IPS-18a (cell line): ENCODE data around the gene RASD1.

Experiments used
- H3K27ac ChIP-seq: one replicate; pipeline ENCODE4 v1.5.1; 2013; ENCODE audit warnings: low read length
- H3K27me3 ChIP-seq: one replicate; pipeline ENCODE4 v1.6.1; 2013; ENCODE audit warnings: mild to moderate bottlenecking, low read length; ENCODE audit not compliant: control insufficient read depth, insufficient read depth
- H3K36me3 ChIP-seq: one replicate; pipeline ENCODE4 v1.6.1; 2013; ENCODE audit warnings: low read depth, low read length; ENCODE audit not compliant: control insufficient read depth
- H3K4me1 ChIP-seq: one replicate; pipeline ENCODE4 v1.6.1; 2013; ENCODE audit warnings: low read depth, low read length; ENCODE audit not compliant: control insufficient read depth
- H3K4me3 ChIP-seq: one replicate; pipeline ENCODE4 v1.5.1; 2013; ENCODE audit warnings: low read length
- H3K9ac ChIP-seq: one replicate; pipeline ENCODE4 v1.6.1; 2013; ENCODE audit warnings: mild to moderate bottlenecking, low read length, moderate library complexity
- H3K9me3 ChIP-seq: one replicate; pipeline ENCODE4 v1.6.1; 2013; ENCODE audit warnings: low read depth, low read length; ENCODE audit not compliant: control insufficient read depth

Gene RASD1

DNA sequence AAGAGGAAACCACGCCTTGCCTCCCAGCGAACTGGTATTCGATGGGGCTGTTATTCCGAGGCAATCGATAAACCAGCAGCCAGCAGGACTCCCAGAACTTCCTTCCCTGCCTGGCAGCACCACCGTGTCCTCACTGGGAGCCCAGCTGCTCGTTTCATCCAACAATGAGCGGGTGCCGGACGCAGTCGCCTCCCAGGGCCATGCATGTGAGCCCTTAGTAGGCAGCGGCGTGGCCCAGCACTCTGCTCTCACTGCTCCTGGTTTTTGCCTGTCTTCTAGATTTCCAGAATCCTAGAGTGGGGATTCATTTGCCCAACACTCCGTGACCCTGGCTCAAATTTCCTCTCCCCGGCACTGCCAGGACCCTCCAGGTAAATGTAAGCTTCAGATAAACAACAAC, 29.1 kb upstream of the RASD1 start:
- H3K27ac ChIP-seq = no peak overlapping the region
- no peak overlapping the region for H3K4me3 ChIP-seq
- H3K4me1 ChIP-seq = peaks cover 18% of the 10 kb centered on the region
- H3K9me3 ChIP-seq = no peaks in the 10 kb centered on the region
- H3K27me3 ChIP-seq = no peaks in the 10 kb centered on the region
- H3K9ac ChIP-seq = no peak overlapping the region
- H3K36me3 ChIP-seq = no peaks in the 10 kb centered on the region

GRCh38 chr17:17523731-17524490, 27.7 kb upstream of the RASD1 start:
- H3K36me3 ChIP-seq = no peaks in the 10 kb centered on the region
- no peaks in the 10 kb centered on the region for H3K9me3 ChIP-seq
- no peak overlapping the region for H3K9ac ChIP-seq
- peaks cover 18% of the 10 kb centered on the region for H3K4me1 ChIP-seq
- no peak overlapping the region for H3K27ac ChIP-seq
- H3K4me3 ChIP-seq = no peak overlapping the region
- no peaks in the 10 kb centered on the region for H3K27me3 ChIP-seq

DNA sequence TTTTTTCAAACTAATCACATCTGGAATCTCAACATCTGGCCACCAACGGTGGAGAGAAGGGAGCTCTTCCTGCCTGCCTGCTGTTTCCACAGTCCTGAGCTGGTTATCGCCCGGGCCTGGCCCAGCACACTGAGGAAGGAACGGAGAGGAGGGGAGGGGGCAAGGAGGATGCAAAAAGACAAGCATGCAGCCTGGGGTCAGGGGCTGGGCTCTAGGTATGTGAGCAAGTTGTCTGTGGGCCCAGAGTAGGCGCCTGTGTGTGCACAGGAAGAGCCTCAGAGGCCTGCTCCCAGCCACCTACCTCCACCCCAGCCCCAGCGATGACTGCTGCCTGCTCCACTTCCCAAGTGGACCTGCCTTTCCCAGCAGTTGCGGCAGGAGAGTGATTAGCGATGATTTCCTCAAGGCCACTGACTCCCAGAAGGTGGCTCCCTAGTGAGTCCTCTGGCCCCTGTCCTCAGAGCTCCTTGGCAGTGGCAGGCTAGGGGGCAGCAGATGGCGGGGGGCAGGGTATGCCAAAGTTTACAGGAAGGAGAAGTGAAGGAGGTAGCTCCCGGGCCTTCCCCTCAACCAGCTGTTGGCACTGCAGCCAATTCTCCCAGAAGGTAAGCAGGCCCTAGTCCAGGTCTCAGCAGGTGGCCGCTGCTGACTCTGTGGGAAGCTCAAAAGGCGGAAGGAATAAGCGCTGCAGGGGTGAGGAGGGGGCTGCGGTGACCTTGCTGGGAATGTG, 27.0 kb upstream of the RASD1 start:
- H3K36me3 ChIP-seq = no peaks in the 10 kb centered on the region
- no peaks in the 10 kb centered on the region for H3K9me3 ChIP-seq
- H3K27ac ChIP-seq = no peak overlapping the region
- H3K27me3 ChIP-seq = no peaks in the 10 kb centered on the region
- H3K4me3 ChIP-seq = no peak overlapping the region
- no peak overlapping the region for H3K9ac ChIP-seq
- peaks cover 18% of the 10 kb centered on the region for H3K4me1 ChIP-seq

DNA sequence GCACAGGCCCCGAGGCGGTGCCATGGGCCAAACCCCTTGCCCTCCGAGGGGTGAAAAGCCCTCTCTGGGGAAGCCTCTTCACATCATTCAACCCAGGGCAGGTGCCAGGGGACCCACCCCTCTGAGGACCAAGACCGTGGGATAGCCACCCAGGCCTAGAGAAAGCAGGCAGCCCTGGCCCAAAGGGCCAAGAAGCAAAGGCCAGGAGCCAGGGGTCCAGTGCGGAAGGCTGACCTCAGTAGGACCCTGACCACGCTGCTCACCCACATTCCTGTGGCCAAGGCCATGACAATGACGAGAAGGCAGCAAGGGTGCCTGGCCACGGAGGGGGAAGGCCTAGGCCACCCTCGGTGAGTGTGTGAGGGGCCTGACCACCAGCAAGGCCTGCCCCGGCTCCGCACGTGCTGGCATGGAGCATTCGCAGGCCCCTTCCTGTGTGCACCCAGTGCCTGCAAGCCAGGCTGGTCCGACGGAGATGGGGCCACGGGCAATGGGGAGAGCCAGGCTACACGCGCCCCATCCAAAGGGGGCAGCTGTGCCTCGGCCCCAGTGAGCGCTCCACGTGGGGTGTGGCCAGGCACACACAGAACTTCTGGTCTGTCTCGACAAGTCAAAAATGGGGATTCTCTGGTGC, 24.5 kb upstream of the RASD1 start:
- peaks cover 20% of the 10 kb centered on the region for H3K4me1 ChIP-seq
- no peak overlapping the region for H3K27ac ChIP-seq
- H3K9me3 ChIP-seq = no peaks in the 10 kb centered on the region
- no peak overlapping the region for H3K9ac ChIP-seq
- H3K27me3 ChIP-seq = no peaks in the 10 kb centered on the region
- H3K36me3 ChIP-seq = no peaks in the 10 kb centered on the region
- H3K4me3 ChIP-seq = no peak overlapping the region

- Histone ChIP-seq H3K27ac (no peak overlapping the region), H3K9me3 (no peaks in the 10 kb centered on the region), H3K4me1 (peaks cover 29% of the 10 kb centered on the region), H3K36me3 (no peaks in the 10 kb centered on the region), H3K4me3 (no peak overlapping the region), H3K27me3 (no peaks in the 10 kb centered on the region), H3K9ac (no peak overlapping the region)
These were observed 23.7 kb upstream of the RASD1 start for GRCh38 chr17:17519886-17520285.

DNA sequence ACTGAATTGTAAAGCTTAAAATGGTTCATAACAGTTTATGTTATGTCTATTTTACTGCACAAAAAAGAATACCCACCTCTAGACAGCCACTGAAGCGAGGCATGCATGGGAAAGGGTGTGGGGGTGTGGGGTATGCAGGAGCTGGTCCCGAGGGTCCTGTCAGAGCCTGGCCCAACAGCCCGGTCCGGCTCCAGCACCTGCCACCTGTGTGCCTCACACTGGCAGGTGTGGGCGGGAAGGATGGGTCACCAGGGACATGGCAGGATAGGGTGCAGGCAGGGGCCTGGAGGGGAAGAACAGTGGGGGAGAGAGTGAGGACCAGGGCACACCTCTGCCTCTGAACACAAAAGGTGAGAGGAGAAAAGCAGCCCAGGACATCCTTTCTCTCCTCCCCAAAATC, 22.8 kb upstream of the RASD1 start:
- H3K27ac ChIP-seq = no peak overlapping the region
- H3K9ac ChIP-seq = no peak overlapping the region
- no peaks in the 10 kb centered on the region for H3K36me3 ChIP-seq
- H3K9me3 ChIP-seq = no peaks in the 10 kb centered on the region
- H3K4me3 ChIP-seq = no peak overlapping the region
- no peaks in the 10 kb centered on the region for H3K27me3 ChIP-seq
- H3K4me1 ChIP-seq = peaks cover 31% of the 10 kb centered on the region

GRCh38 chr17:17518014-17518413, 21.8 kb upstream of the RASD1 start:
- H3K9me3 ChIP-seq = no peaks in the 10 kb centered on the region
- H3K9ac ChIP-seq = no peak overlapping the region
- H3K27me3 ChIP-seq = no peaks in the 10 kb centered on the region
- no peaks in the 10 kb centered on the region for H3K36me3 ChIP-seq
- no peak overlapping the region for H3K4me3 ChIP-seq
- H3K4me1 ChIP-seq = peaks cover 23% of the 10 kb centered on the region
- no peak overlapping the region for H3K27ac ChIP-seq

DNA sequence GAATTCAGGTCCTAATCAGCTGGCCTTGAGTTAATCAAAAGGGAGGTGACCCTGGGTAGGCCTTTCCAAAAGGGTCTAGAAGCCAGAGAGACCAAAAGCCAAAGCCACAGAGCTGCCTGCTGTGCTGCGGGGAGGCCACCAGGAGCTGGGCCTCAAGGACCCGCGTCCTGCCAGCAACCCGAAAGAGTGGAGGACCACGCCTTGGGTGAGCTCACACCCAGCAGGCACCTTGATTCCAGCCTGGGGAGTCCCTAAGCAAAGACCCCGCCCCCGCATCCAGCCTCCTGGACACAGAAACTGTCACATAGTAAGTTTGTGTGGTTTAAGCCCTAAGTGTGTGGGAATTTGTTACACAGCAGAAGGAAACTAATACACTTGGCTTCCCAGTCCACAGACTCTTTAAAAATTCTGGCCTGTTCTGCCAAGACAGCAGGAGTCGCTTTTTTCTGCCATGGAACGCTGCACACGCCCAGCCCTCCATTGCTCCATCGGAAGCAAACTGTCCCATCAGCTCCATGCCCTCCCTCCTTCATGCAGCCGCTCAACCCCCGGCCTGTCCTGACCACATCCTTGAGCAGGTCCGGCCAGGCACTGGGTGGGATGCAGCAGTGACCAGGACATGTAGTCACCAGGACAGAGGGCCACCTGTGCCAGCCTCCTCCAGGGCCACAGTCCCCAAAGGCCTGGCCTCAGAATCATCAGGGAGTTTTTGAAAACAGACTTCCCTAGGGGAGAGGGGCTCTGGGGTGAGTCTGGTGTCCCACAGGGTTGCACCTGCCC, 20.9 kb upstream of the RASD1 start:
- no peaks in the 10 kb centered on the region for H3K27me3 ChIP-seq
- H3K9me3 ChIP-seq = no peaks in the 10 kb centered on the region
- no peak overlapping the region for H3K9ac ChIP-seq
- H3K27ac ChIP-seq = no peak overlapping the region
- H3K36me3 ChIP-seq = no peaks in the 10 kb centered on the region
- peaks cover 14% of the 10 kb centered on the region for H3K4me1 ChIP-seq
- H3K4me3 ChIP-seq = no peak overlapping the region

DNA sequence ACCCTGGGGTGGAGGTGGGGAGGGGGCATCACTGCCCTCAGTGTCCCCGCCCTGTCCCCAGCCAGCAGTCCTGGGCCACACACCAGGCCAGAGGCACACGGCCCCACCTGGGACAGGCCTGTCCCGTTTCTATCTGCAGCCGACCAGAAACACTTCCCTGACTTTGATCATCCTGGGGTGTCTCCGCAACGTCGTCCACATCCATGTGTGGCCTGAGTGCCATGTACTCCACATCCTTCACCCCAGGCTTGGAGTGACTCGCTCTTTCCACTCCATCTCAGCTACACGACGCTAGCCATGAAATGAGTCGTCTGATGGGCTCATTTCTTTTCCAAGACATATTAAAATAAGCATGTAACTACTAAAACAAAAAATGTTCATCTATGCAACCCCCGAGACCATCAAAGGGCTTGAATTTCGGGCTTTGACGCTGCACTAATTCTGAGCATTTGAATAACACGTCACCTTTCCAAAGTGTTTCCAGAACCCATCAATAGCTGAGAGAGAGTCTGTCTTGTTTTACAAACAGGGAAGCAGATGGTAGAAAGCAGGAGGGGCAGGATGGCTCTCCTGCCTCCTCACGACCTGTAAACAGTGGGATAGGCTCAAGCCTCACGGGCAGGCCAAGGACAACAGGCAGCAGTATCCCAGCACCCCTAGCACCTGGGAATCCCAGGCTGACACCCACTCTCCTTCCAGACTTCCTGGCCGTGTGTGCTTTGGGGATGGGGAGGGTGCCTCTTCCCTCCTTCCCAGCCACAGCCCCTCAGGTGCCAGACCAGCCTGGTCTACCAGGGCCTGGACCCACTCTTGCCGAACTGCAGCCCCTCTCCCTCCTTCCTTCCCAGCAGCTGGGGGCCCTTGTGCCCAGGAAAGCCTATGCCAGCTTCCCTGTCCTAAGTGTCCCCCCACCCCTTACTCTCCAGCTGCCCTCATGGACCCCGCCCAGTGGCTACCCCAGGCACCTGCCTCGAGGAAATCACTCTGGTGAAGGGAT, 20.0 kb upstream of the RASD1 start:
- H3K27me3 ChIP-seq = no peaks in the 10 kb centered on the region
- no peak overlapping the region for H3K27ac ChIP-seq
- H3K9me3 ChIP-seq = no peaks in the 10 kb centered on the region
- H3K4me1 ChIP-seq = peaks cover 14% of the 10 kb centered on the region
- no peak overlapping the region for H3K9ac ChIP-seq
- H3K36me3 ChIP-seq = no peaks in the 10 kb centered on the region
- H3K4me3 ChIP-seq = no peak overlapping the region

- Histone ChIP-seq H3K36me3 (no peaks in the 10 kb centered on the region), H3K27ac (no peak overlapping the region), H3K27me3 (no peaks in the 10 kb centered on the region), H3K4me3 (no peak overlapping the region), H3K9ac (no peak overlapping the region), H3K4me1 (peaks cover 14% of the 10 kb centered on the region), H3K9me3 (no peaks in the 10 kb centered on the region)
These were observed 19.1 kb upstream of the RASD1 start for GRCh38 chr17:17514993-17515933.
